Activated CD8-positive, alpha-beta memory T cell treated with anti-CD3 and anti-CD28 coated beads, Interleukin-2, amount 50 U/mL, for 1 hour (primary cell): ENCODE data around the gene OTUB2.
A peak's percentile ranks its signal among the peaks of the same experiment; 100 is the strongest.

Experiments
- DNase-seq: peaks from one replicate; pipeline ENCODE4 v3.0.0-alpha.2; 2020; ENCODE audit errors: extremely low read depth

Gene OTUB2

DNA sequence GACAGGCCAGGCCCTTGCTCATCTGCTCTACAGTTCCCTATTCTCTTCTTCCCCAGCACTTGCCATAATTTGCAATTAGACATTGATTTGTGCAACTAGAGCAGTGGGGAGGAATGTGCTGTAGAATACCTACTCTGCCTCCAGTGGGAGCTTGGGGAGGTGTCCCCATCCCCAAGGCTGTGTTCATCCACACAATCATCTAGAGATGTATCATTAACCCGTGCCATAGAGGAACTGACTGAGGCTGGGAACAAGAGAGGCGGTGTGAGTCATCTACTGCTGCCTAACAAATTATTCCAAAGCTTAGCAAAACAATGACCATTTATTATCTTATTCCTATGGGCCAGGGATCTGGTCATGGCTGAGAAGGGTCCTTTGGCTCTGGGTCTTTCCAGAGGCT lies 5.1 kb upstream of the OTUB2 start:
- DNase-seq, result no peak

DNA sequence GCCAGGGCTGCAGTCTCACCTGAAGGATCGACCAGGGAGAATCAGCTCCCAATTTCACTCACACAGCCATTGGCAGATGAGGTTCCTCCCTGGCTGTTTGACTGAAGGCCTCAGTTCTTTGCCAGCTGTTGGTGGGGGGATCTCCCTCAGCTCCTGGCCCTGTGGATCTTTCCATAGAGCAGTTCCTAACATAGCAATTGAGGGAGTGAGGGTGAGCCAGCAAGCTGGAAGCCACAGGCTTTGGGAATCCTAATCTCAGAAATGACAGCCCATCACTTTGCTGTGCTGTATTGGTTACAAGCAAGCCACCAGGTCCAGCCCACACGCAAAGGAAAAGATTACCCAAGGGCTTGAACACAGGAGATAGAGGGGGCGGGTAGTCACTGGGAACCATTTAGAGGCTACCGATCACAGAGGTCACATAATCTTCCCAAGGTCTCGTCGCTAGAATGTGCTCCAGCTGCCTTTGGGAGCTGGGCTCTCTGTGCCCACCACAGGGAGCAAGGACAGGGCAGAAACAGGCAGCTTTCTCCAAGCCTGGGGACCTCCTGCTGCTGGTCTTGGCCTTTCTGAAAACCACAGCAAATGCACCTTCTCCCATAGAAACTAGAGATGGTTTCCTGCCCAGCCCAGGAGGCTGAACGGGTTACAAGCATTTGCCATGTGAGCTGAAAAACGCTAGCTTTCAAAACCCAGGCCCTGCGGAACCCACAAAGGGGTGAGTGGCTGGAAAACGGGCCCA lies 4.6 kb upstream of the OTUB2 start:
- no peak for DNase-seq

DNA sequence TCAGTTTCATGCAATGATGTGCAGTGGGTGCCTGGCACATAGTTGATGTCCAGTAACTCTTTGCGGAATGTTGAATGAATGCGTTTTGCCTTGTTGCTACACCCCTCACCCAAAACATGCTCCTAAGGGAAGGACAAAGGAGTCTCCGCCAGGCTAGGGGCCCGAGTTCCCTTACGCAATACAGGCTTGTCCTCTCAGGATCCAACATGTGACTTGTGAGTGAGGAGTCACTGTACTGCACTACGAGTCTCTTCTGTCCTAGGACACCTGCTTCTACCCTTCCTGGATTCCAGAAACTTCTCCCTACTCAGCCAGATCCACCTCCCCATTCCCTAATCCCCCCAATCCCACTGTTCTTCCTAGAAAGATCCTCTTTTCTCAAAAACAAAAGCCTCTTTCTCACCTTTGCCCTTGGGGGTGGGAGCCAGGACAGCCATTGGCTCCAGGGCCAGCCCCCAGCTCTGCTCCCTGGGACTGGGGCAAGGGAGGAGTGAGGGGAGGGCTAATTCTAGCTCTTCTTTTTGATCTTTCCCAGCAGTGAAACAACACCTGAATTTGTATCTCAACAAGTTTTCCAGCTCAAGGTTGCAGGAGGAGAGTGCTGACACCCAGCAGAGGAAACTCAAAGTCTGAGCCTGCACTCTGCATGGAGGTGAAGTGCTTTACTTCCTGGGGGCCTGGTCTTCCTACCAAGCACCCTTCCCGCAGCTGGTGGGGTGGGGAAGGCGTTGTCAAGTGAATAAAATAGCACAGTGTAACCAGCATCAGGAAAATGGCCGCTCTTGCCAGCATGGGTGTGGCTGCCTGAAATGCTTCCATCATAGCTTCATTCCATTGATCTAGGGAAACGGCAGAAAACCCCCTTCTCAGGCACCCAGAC lies 3.4 kb upstream of the OTUB2 start:
- DNase-seq, result no peak

DNA sequence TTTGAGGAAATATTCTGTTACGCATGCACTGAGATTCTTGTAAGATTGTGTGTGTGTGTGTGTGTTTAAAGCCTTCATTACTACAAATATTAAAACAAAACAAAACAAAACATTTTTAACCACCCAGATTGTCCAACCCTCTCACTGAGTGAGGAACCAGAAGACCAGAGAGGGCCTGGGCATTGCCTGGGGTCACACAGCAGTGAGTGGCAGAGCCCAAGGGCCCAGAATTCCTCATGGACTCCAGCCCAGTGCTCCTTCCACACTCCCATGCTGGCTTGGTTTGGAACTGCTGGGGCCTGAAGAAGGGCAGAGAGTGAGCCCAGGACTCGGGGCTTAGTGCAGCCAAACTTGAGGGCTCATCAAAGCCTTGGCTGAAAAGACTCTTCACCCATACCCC lies 1.6 kb upstream of the OTUB2 start:
- no peak for DNase-seq

DNA sequence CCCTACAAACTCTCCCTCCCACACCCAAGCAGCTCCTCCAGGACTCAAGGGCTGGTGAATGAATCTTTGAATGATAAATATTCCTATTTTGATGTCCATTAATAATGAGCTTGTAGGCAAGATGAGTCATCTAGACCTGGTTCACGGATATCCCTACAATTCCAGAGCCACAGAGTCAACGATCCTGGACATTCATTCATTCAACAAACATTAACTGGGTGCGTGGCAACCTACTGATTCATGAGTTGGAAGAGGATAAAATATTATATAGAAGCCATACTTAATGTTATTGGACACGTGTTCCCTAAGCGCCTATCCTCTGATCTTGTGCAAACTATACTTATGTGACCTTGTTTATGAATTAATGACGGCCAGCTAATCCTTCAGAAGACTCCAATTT lies 420 bp upstream of the OTUB2 start:
- DNase-seq, result no peak

DNA sequence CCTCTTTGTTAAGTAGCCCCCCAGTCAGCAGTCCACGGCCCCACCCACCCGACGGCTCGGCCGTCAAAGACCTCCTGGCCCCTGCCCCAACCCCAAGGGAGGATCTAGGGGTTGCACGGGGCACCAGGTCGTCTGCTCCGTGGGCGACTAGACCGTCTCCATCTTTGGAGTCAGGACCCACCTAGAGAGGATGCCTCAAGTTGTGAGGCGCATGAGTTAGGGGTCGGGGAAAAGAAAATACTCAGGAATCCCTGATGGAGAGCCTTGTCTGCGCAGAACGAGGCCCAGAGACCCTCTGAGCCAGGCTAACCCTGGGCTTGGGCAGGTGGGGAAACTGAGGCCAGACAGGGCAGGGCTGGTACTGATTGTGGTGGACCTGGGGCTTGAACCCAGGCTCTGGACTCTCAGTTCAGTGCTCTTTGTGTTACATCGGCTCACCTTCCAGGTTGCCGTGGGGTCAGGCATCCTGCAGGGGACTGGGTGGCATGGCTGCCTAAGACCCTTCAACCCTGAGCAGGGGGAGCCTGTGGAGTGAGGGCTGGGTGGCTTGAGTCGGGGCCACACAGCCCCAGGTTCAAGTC lies 839 bp downstream of the OTUB2 start:
- DNase-seq, result no peak

DNA sequence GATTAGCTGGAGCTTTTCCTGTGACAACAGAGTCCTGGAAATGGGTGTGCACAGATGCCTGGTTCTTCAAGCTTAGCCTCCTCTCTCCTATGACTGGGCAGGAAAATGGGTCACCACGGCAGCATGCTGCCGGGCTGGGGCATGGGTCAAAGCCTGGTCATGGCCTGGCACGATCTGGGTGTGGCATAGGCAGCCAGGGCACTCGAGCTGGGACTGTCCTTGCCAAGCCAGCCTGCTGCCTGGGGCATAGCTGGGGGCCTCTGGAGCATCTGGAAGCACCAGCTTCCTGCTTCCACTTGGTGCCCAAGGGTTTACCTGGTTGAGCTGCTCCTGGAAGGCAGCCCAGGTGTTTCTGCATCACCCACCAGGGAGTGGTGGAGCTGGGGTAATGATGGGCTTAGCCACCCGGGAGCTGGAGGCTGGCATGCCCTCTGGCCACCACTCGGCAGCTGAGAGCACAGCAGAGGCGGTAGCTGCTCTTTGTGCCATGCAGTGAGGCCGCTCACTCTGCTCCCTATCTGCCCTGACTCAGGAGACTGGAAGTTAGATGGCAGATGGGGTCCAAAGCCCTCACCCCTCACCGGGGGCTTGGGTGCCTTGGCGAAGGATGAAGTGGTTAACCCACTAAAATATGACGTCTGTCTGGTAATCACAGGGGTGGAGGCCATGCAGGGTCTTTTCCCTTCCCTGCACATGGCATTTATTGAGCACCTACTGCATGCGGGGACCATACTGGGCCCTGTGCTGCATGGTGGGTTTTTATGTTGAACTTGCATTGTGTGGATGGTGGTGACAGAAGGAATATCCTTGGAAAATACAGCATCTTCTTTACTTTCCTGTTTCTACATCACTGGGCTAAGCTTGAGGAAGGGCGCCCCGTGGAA lies 1.7 kb downstream of the OTUB2 start:
- DNase-seq, result no peak

DNA sequence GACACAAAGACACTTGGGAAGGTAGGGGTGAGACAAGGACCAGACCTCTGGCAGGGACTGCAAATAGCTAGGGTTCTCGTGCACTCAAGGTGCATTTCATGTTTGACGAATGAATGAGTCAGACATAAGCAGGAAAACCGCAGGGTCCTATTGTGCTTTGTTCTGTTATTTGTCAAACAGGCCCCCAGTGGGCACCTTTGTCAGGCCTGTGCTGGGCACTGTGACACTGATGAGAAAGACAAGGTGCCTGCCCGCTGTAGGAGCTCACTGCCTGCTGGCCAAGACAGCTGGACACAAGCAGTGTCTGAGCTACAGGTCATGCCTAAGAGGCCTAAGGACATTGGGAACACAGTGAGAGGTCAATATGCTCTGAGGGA lies 2.3 kb downstream of the OTUB2 start:
- no peak for DNase-seq

DNA sequence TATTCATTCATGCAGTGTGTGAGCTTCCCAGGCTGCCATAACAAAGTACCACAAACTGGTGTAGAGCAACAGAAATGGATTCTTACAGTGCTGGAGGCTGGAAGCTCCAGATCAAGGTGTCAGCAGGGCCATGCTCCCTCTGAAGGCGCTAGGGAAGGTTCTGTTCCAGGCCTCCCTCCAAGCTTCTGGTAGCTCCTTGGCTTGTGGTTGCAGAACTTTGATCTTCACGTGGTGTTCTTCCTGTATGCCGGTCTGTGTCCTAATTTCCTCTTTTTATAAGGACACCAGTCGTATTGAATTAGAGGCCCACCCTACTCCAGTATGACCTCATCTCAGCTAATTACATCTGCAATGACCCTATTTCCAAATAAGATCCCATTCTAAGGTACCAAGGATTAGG lies 3.1 kb downstream of the OTUB2 start:
- DNase-seq, result no peak

DNA sequence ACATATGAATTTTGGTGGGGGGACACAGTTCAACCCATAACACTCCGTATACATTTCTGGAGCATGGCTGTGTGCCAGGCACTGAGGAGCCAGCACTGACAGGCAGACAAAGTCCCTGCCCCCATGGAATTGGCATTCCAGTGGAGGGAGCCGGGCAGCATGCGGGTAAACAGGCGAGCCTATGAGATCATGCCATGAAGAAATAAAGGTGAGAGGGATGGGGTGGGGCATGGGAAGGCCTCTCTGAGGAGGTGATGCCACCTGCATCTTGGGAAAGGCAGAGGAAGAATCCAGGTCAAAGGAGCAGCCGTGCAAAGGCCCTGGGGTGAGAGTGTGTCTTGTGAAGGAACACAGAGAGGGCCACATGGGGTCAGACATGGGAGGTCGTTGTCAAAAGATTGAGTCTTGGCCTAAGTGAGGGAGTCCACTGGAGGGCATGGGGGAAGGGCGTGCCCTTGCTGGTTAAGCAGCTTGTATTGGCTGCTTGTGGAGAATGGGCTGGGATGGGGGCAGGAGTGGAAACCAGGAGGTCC lies 3.6 kb downstream of the OTUB2 start:
- no peak for DNase-seq

DNA sequence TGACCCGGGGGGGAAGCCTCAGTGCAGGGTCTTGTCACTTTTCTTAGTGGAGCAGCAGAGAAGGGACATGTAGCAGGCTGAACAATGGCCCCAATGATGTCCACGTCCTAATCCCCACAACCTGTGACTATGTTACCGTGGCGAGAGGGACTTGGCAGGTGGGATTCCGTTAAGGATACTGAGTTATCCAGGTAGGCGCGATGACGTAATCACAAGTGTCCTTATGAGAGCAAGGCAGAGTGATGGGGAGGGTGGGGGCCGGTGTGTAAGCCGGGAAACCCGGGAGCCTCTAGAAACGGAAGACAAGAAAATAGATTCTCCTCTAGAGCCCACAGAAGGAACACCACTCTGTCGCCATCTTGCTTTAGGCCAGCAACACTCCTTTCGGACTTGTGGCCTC lies 4.4 kb downstream of the OTUB2 start:
- no peak for DNase-seq

DNA sequence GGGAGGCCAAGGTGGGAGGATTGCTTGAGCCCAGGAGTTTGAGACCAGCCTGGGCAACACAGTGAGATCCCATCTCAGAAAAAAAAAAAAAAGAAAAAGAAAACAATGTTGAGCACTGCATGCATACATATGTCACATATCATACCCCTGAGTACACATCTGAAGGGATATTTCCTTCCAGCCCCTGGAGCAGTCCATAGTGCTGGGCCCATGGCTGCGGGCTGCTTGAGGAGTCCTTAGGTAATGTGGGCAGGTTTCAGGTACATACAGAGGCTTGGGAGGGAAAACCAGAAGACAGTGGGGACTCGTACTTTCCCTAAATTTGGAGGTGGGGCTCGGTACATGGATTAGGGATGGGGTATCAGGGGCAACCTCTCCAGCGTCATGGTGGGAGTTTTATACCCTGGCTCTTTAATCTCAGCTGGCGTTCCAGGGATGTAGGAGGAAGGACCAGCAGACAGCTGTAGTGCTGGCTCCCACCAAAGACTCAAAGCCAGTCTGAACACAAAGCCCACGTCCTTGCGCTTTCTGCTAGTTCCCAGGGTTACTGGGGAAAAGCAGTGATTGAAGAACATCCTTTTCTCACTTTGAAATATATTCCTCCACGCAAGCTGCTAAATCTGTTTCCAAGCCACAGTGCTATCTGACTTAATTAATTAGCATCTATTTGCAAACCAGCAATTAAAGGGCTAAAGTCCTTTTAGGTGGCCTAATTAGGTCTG lies 5.2 kb downstream of the OTUB2 start:
- no peak for DNase-seq

DNA sequence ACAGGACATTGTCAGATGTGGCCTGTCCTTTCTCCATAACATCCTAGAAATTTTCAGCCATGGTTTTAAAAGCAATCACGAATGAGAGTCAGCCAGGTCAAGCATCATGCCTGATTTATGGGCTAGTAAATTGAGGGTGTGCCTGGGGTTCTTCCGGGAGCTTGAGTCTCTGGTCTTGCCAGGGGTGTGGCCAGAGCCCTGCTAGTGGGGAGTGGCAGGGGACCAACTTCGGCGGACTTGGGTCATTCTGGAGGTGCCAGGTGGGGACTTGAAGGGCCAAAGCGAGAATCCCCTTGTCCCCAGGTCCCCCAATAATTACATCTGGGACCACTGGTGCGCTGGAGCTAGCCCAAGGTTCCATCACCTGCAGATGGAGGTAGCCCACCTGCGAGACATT lies 5.7 kb downstream of the OTUB2 start:
- no peak for DNase-seq

DNA sequence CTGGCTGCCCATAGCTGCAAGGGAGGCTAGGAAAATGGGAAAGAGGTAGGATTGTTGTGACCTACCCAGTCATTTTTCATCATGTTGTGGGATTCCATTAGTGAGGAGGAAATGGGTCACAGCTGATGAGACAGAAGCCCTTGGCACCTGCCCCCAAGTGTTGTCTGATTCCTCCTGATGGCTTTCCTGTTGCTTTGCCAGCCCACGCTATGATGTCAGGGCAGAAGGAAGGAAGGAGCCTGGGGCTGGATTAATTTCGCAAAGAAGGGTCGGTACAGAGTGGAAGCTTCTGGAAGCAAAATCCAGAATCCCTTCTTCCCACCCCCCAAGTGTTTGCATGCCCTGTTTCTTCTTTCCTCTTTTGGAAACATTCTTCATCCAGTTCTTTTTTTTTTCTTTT lies 8.7 kb downstream of the OTUB2 start:
- no peak for DNase-seq

DNA sequence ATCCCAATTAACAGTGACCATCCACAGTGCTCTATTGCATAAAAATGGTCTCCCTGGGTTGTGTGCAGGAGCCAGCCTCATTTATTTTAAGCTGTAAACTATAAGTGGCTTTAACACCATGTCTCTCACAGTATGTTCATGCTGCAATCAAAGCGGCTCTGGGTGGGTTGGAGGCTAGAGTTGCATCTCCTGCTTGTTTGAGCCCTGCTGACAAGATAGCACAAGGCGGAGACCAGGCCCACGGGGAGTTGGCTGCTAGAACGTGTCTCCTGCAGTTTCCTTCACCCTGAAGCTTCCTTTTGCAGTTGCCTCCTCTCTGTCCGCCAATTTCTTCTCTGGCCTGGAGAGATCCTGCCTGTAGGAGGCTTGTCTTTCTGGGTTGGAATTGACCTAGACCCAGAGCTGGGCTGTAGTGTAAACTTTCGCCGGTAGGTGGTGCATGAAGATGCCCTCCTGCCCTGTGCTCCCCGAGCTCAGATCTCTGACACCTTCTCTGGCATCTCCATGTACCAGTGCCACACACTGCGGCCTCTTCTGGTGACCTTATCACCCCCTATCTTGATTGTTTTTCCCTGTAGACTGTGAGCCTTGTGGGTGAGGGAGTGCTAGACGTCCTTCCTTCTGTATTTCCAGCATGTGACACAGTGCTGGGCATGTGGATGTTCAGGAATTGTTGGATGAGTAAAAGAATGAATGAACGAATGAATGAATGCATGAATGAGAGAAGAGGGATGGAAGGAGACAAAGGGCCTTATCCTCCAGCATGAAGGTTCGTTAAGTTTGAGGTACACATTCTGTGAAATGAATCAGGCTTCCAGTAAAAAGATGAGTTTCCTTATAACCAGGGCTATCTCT lies 10.4 kb downstream of the OTUB2 start:
- peak; percentile 31 for DNase-seq

DNA sequence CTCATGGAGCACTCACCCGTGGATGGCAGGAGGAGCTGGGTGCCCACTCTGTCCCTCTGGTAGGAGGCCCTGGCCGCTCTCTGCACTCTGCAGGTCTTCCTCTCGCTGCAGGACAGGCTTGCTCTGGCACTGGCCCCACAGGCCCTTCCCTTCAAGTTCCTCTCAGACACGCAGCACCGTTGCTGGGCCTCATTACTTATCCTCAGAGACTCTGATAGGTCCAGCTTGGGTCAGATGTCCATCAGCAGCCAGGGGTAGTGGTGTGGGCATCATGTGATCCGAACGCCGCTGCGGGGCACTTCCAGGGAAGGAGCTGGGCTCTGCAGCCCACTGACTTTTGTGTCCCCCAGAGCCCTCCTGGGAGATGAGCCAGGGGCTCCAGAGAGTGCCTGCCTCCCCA lies 11.8 kb downstream of the OTUB2 start:
- no peak for DNase-seq

DNA sequence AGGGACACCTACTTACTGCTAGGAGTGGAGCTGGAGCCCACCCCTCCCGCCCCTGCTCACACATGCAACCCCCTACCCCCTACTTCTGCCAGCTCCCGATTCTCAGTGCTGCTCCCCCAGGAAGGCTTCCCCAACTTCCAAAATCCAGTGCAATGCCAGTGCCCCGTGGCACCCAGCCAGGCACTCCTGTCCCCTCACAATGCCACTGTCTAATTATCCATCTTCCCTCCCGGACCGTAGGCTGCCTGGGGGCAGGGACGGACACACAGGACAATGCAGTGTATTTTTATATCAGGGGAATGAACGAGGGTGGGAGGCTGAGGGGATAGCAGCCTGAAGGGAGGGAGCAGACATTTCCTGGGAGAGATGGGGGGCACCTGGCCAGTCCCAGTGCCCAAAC lies 12.4 kb downstream of the OTUB2 start:
- DNase-seq, result no peak

DNA sequence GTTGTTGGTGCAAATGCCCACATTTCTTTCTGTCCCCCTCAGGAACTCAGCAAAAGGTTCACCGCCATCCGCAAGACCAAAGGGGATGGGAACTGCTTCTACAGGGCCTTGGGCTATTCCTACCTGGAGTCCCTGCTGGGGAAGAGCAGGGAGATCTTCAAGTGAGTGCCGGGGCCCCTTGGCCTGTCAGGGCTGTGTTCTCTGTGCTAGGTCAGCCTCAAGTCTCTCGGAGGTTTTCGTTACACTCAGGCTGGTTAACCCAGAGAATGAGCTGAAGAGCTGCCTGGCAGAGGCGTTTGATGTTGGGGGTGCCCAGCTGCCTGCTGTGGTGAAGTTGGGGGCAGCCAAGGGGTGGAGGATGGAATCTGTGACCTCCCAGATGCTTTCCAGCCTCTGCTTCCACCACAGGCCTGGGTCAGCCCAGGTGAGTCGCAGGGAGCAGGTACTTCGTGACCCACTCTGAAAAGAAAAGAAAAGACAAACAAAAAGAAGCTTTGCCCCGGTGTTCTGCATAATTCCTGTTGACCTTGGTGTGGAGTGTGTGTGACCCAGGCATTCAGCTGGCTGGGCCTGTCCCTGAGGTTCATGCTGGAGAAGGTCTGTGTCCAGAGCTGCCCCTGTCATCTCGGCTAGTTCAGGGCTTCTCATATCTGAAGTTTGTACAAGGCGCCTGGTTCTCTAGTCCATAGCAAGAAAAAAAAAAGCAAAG lies 12.9 kb downstream of the OTUB2 start:
- no peak for DNase-seq

DNA sequence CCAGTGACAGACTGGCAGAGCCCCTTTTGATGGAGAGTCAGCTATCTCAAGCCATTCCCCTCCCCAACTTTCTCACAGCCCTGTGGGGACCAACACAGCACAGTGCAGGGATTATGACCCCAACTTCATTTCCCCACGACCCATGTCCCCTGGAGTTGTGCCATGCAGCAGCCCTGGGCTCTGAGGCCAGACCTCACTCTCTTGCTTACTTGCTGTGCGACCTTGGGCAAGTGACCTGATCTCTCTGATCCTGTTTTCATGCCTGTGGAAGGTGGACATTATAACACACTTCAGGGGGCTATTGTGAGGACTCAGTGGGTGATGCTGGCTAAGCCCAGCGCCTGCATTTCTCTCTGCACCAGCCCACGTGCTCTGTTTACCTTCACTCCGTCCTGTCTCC lies 14.1 kb downstream of the OTUB2 start:
- no peak for DNase-seq

DNA sequence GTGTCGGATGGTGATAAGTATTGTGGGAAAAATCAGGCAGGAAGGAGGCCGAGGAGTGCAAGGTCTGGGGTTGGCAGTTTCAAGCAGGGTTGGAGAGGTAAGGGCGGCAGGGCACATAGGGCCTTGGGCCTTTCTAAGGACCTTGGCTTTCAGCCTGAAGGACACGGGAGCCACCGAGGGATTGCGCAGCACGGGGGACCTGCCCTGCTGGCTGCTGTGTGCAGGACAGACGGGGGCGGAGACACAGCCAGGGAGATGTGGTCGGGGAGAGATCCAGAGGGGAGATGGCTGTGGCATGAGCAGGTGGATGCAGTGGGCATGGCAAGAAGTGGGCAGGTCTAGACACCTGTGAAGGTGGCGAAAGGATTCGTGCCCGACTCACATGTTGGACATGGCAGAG lies 14.7 kb downstream of the OTUB2 start:
- DNase-seq, result no peak
